Activated T-cell treated with anti-CD3 and anti-CD28 coated beads, Interleukin-2, amount 50 U/mL, for 1 hour (primary cell): ENCODE results near the gene TSPAN18.

Experiments
- DNase-seq: peaks from one replicate; pipeline ENCODE4 v3.0.0-alpha.2; 2020

The TSPAN18 gene

DNA sequence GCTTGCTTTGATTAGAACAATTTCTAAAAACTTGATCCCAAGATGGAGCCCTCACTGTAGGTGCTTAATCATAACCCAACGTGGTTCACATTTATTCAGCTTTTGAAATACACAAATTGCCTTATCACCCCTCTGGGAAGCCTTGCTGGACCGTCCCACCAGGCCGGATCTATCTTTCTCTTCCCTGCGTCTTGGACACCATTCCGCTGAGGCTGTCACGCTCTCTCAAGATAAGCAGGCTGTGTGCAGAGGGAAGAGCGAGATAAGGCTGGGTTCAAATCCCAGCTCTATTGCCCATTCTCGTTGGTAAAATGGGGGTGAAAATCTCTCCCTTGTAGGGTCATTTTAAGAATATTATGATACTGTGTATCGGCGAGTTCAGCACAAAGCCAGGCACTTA is 244.4 kb downstream of the TSPAN18 start:
- no peak for DNase-seq

DNA sequence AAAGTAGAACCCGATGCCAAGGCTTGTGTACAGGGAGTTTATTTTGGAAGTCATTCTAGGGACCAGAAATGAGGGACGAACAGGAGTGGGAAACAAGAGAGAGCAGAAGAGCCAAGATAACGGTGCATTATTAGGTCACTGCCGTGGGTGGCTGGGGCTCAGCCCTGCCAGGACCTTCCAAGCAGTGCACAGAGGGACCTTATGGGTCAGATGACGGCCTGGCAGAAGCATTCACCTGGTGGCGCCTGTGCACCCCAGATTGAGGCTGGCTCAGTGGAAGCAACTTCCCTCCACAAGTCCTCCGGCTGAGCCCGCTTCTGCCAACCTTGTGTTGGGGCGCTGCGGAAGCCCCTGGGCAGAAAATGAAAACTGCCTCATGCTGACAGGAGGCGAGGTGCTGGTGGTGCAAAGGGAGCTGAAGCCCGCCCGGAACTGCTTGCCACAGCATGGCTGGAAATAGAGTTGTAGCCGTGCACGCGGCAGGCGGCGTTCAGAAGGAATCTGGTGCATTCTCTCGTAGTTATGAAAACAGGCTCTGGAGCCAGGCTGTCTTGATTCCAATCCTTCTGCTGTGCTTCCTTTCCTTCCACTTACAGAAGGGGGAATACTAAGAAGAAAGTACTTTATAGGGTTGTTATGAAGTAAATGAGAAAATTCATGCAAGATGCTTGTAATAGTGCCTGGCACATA is 246.1 kb downstream of the TSPAN18 start:
- DNase-seq, result no peak

DNA sequence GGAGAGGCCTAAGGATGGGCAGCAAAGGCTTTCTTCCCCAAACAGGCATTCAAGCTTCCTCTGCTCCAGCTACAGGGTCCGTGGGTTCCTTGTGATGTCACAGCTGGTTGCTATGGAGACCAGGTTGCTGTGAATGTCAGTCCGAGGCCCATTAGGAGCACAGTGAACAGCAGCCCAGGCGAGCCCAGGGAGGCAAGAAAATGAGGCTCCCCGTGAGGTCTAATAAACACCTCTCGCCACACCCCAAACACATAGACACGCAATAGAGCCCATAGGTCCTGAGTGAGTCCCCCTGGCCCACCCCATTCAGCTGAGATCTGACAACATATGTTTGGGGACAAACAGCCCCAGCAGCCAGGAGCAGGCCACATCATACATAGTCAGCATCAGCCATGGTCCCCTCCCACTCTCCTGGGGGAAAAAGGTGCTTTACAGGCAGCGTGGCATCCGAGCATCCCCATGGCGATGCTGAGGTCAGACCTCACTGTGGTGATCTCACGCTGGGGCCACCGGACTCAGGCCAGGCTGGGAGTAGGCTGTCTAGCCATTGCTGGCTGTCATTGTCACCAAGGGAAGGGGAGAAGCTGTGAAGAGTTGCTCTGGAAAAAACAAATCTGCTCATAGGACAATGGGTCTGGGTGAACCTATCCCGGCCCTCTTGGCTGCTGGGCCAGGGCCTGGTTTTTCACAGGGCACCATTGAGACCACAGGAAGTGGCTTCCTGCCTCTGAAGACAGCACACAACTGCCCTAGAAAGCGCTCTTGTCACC is 247.1 kb downstream of the TSPAN18 start:
- no peak for DNase-seq

DNA sequence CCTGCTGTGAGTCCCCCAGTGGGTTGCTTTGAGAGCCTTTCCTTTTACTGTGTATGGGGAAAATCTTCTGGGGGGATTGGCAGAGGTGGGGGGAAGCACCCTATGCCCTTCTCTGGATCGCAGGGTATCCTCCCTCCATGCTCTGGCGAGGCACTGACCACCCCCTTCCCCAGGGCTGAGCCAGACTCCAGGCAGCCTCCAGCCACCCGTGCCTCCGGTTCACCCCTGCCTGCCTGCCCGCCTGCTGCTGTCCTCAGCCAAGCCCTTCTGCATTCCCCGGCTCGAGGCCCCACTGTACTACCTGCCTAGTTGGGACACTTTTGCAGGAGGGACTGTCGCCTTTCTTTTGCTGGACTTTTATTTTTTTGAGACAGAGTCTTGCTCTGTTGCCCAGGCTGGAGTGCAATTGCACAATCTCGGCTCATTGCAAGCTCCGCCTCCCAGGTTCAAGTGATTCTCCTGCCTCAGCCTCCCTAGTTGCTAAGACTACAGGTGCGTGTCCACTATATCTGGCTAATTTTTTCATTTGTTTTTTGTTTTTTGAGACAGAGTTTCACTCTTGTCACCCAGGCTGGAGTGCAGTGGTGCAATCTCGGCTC is 247.7 kb downstream of the TSPAN18 start:
- DNase-seq, result no peak

DNA sequence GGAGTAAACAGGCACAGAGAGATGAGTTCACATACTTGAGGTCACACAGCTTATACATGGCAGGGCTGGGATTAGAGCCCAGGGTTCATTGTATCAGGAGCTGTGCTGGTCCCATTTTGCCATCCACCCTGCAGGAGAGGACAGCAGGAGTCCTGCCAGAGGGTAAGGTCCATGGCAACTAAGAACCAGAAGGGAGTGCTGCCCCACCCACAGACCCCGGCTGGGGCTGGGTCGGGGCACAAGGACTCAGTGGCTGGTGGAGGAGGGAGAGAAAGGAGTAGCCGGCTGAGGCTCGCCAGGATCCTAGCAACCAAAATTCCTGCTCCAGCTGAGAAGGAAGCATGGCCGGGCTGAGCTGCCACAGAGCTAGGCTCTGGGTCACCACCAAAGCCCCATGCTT is 249.8 kb downstream of the TSPAN18 start:
- DNase-seq, result no peak

DNA sequence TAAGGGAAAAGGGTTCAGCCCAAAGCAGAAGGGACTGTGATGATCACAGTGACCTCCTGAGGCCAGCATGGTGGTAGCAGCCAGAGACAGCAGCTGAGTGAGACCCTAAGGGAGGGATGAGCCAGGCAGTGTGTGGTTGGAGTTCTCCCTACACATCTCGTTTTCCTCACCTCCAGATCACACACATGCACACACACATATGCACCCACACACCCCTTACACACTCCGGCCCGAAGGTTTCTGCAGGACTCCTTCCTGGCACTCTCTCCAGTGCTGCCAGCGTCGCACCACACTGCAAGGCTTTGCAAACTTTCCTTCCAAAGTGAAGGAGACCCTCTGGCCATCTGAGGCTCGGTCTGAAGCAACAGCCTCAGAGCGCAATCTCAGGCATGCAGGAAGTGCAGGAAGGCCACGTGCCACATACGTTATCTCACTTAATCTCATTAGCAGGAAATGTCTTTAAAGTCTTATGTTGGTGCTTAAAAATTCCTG is 250.8 kb downstream of the TSPAN18 start:
- no peak for DNase-seq

DNA sequence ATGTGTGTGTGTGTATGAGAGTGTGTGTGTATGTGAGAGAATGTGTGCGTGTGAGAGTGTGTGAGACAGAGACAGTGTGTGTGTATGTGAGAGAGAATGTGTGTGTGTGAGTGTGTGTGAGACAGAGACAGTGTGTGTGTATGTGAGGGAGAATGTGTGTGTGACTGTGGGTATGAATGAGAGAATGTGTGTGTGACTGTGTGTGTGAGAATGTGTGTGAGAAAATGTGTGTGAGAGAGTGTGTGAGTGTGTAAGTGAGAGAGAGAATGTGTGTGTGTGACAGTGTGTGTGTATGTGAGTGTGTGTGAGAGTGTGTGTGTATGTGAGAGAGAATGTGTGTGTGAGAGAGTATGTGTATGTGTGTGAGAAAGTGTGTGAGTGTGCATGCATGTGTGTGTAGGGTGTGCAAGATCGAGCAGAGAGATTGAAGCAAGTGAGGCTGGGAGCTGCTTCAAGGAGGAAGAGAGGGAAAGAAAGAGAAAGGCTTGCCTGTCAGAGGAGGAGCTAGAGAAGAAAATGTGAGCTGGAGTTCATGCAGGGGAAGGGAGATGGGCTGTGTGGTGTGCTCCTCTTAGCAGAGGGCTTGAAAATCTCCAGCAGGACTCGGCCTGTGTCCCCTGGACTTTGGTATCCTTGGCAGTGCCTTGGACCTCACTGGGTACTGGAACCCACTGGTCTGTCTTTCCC is 251.7 kb downstream of the TSPAN18 start:
- no peak for DNase-seq

DNA sequence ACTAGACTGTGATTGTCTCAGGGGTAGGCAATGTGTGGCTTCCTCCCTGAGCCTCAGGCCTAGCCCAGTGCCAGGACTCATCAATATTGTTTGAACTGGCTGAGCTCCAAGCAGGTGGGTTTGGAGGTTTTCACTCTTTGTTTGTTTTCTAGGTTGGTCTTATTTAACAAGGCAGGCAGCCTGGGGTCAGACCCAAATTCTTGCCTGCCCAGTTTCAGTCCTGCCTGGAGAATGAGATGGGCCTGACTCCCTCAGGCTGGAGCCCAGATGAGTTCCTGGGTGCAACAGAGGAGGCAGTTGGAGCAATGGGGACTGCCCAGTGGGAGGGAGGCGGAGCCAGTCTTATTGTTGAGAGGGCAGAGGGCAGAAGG is 252.2 kb downstream of the TSPAN18 start:
- DNase-seq, result no peak

DNA sequence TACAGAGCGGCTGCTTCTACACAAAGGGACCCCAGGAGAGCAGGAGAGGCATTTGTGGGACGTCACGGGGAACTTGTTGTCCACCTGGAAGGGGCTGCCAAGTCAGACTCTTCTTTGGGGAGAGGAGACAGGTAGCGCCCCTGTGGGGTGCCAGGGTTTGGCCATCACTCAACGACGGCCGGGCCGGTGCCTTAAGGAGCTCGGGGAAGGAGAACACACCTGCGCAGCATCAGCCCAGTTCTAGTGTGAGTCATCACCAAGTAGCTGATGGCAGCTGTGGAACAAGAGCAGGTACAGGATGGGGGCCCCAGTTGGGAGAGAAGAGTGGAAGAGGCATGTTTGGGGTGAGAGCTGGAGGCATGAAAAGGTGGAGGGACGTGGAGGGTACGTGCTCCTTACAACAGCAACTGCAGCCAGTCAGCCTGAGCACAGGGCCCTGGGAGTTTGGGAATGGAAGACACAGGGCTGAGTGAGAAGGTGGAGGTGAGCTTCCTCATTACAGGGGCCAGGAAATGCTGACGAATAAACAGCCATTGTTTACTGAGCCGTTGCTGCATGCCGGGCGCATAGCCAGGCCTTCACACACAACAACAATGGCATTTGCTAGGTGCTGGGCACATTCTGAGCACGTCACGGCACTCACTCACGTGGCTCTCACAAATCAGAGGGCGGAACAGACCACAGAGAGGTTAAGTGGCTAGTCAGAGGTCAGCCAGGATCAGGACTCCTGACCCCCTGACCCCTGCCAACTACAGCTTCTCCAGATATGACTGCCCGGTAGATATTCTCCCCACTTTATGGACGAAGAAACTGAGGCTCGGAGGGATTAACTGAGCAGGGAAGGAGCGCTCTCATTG is 253.0 kb downstream of the TSPAN18 start:
- DNase-seq, result no peak

DNA sequence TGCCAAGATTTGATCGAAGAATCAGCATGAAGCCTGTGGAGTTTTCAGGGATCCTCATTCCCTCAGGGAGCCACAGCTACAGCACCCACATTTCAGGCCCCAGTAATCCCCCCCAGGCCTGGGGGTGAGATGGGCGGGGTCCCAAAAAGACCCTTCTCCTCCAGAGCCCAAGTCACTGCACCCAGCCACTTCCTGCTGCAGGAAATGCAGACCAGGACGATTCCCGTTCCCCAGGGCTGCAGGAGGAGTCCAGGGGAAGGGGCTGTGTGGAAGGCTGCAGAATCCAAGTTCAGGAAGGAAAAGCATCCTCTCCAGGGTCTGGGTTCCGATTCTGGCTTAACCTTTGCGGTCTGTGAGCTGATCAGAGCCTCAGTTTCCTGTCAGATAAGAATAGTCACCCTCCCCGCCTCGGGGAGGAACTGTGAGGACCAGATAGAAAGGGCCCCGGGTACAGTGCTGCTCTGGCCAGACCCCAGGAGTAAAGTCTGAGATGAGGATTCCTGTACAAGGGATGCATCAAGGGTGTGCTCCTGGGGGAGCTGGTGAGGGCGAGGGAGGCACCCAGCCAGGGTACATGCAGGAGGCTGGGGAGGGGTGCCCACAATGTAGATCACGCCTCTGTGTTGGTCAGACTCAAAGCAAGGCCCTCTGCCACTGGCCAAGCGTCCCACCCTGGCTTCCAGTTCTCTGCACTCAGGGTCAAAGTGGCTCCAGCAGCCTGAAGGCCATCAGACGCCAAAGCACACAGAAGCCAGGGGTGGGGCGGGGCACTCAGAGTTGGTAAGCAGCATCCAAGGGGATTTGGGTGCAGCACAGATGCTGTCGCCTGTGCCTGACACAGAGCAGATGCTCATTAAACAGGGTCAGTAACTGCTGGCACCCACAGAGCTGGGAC is 254.0 kb downstream of the TSPAN18 start:
- no peak for DNase-seq
